ENCODE results near the gene ADAM19. TPM values are rescaled to one million over a fixed set of nuclear protein-coding genes. Genes with fewer than 3 reads are reported as not detected.
A peak's percentile ranks its signal among the peaks of the same experiment; 100 is the strongest.

ADAM19 gene
- total RNA-seq, 1 donor from 2014 or later = 176 TPM

GRCh38 chr5:157479166-157479565 is 96.4 kb downstream of the ADAM19 start:
- Mint-ChIP-seq H3K4me1 (ENCODE audit: unreplicated experiment) (peaks cover 25% of the 10 kb centered on the region), H3K4me3 (ENCODE audit: unreplicated experiment) (no peak overlapping the region), H3K36me3 (ENCODE audit: low read depth, unreplicated experiment) (peaks cover 60% of the 10 kb centered on the region), H3K27me3 (ENCODE audit: unreplicated experiment) (peaks cover 8% of the 10 kb centered on the region), H3K27ac (ENCODE audit: unreplicated experiment) (no peak overlapping the region), H3K9me3 (ENCODE audit: unreplicated experiment) (no peaks in the 10 kb centered on the region)
- TF ChIP-seq CTCF (IDR thresholded peaks at IDR 0.05; ENCODE audit: unreplicated experiment) = no peak
- no peak for DNase-seq (ENCODE audit: low spot score)

- TF ChIP-seq CTCF (IDR thresholded peaks at IDR 0.05; ENCODE audit: unreplicated experiment) = no peak
- DNase-seq (ENCODE audit: low spot score) = no peak
- H3K9me3 Mint-ChIP-seq (ENCODE audit: unreplicated experiment) = no peaks in the 10 kb centered on the region
- no peak overlapping the region for H3K27ac Mint-ChIP-seq (ENCODE audit: unreplicated experiment)
- peaks cover 8% of the 10 kb centered on the region for H3K27me3 Mint-ChIP-seq (ENCODE audit: unreplicated experiment)
- peaks cover 29% of the 10 kb centered on the region for H3K4me1 Mint-ChIP-seq (ENCODE audit: unreplicated experiment)
- H3K4me3 Mint-ChIP-seq (ENCODE audit: unreplicated experiment) = no peak overlapping the region
- H3K36me3 Mint-ChIP-seq (ENCODE audit: low read depth, unreplicated experiment) = peaks cover 60% of the 10 kb centered on the region
These were observed 96.8 kb downstream of the ADAM19 start for GRCh38 chr5:157478726-157479125.

- Mint-ChIP-seq H3K4me1 (ENCODE audit: unreplicated experiment) (peaks cover 35% of the 10 kb centered on the region), H3K27ac (ENCODE audit: unreplicated experiment) (no peak overlapping the region), H3K9me3 (ENCODE audit: unreplicated experiment) (no peaks in the 10 kb centered on the region), H3K36me3 (ENCODE audit: low read depth, unreplicated experiment) (peaks cover 60% of the 10 kb centered on the region), H3K4me3 (ENCODE audit: unreplicated experiment) (no peak overlapping the region), H3K27me3 (ENCODE audit: unreplicated experiment) (peaks cover 8% of the 10 kb centered on the region)
- no peak for TF ChIP-seq CTCF (IDR thresholded peaks at IDR 0.05; ENCODE audit: unreplicated experiment)
- no peak for DNase-seq (ENCODE audit: low spot score)
These were observed 97.6 kb downstream of the ADAM19 start for GRCh38 chr5:157477814-157478494.

GRCh38 chr5:157476702-157477408 is 98.7 kb downstream of the ADAM19 start:
- Mint-ChIP-seq H3K36me3 (ENCODE audit: low read depth, unreplicated experiment) (peaks cover 62% of the 10 kb centered on the region), H3K27me3 (ENCODE audit: unreplicated experiment) (peaks cover 8% of the 10 kb centered on the region), H3K9me3 (ENCODE audit: unreplicated experiment) (no peaks in the 10 kb centered on the region), H3K27ac (ENCODE audit: unreplicated experiment) (no peak overlapping the region), H3K4me3 (ENCODE audit: unreplicated experiment) (no peak overlapping the region), H3K4me1 (ENCODE audit: unreplicated experiment) (peaks cover 35% of the 10 kb centered on the region)
- peak; percentile 79 for TF ChIP-seq CTCF (IDR thresholded peaks at IDR 0.05; ENCODE audit: unreplicated experiment)
- peak; percentile 32 for DNase-seq (ENCODE audit: low spot score)

GRCh38 chr5:157475432-157475831 is 100.1 kb downstream of the ADAM19 start:
- DNase-seq (ENCODE audit: low spot score) = no peak
- Mint-ChIP-seq H3K9me3 (ENCODE audit: unreplicated experiment) (no peaks in the 10 kb centered on the region), H3K36me3 (ENCODE audit: low read depth, unreplicated experiment) (peaks cover 63% of the 10 kb centered on the region), H3K27ac (ENCODE audit: unreplicated experiment) (no peak overlapping the region), H3K27me3 (ENCODE audit: unreplicated experiment) (peaks cover 4% of the 10 kb centered on the region), H3K4me3 (ENCODE audit: unreplicated experiment) (no peak overlapping the region), H3K4me1 (ENCODE audit: unreplicated experiment) (peaks cover 32% of the 10 kb centered on the region)
- no peak for TF ChIP-seq CTCF (IDR thresholded peaks at IDR 0.05; ENCODE audit: unreplicated experiment)
